DOHH2 (cell line): ENCODE results near the gene GPX6.

Experiments used
- EZH2phosphoT487 ChIP-seq: fragments of 200-600 bp; sonication (generic); IDR thresholded peaks from 2 replicates; pipeline ENCODE4 v1.6.1; 2017; ENCODE audit warnings: borderline replicate concordance, mild to moderate bottlenecking, antibody characterized with exemption, low read length, moderate library complexity, mixed read lengths
- TF ChIP-seq, protein P1 (sequence below): fragments of 200-600 bp; sonication (generic); IDR thresholded peaks from one replicate; pipeline ENCODE4 v1.5.1; 2014; ENCODE audit warnings: antibody characterized with exemption, mild to moderate bottlenecking, low read depth, low read length; ENCODE audit not compliant: poor library complexity, severe bottlenecking

DNA sequence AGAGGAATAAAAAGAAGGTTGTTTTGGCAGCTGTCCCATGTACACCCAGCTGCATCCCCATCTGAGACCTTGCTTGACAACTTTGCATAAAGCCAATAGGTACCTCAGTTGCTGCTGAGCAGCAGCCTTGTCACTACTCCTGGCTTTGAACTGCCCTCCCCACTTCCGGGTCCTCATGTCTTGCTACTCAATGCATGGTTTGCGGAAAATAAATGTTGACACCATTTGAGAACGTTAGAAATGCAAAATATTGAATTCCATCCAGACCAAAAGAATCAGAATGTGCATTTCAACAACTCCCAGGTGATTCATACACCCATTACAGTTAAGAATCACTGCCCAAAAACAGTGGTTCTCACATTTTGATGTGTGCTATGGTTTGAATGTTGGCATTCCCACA, 43.0 kb upstream of the GPX6 start:
- TF ChIP-seq, protein P1, sequence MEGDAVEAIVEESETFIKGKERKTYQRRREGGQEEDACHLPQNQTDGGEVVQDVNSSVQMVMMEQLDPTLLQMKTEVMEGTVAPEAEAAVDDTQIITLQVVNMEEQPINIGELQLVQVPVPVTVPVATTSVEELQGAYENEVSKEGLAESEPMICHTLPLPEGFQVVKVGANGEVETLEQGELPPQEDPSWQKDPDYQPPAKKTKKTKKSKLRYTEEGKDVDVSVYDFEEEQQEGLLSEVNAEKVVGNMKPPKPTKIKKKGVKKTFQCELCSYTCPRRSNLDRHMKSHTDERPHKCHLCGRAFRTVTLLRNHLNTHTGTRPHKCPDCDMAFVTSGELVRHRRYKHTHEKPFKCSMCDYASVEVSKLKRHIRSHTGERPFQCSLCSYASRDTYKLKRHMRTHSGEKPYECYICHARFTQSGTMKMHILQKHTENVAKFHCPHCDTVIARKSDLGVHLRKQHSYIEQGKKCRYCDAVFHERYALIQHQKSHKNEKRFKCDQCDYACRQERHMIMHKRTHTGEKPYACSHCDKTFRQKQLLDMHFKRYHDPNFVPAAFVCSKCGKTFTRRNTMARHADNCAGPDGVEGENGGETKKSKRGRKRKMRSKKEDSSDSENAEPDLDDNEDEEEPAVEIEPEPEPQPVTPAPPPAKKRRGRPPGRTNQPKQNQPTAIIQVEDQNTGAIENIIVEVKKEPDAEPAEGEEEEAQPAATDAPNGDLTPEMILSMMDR: no peak
- TF ChIP-seq EZH2phosphoT487: no peak
